PC-3 (cell line): ENCODE measurements around the gene UBE2F. TPM values are rescaled to one million over a fixed set of nuclear protein-coding genes. Genes with fewer than 3 reads are reported as not detected.

Experiments
- ATAC-seq: fragments of 200-7000 bp; cut with Tn5 transposase; 2 replicates; pipeline ENCODE4 v1.9.1; 2020; ENCODE audit warnings: mild to moderate bottlenecking, moderate library complexity
- BruUV-seq: library from RNA; stranded (reverse); fragments of 400-500 nt; replicated peaks from 2 replicates; lab custom pipeline; 2021; lab: Mats Ljungman, UMichigan
- CTCF ChIA-PET: fragments of 300-600 bp; sonication (Branson Sonifier 250); formaldehyde crosslinking; loops from one replicate; lab custom pipeline; 2022; ENCODE audit warnings: antibody characterized with exemption; lab: Charles Lee
- POLR2A ChIA-PET: fragments of 300-600 bp; sonication (Branson Sonifier 250); formaldehyde crosslinking; loops from one replicate; lab custom pipeline; 2022; ENCODE audit warnings: antibody characterized with exemption; ENCODE audit not compliant: unreplicated experiment; lab: Charles Lee
- DNase-seq: peaks from one replicate; pipeline ENCODE4 v3.0.0-alpha.2; 2015
- H2AFZ ChIP-seq: fragments of 300-600 bp; sonication (generic); 2 replicates; pipeline ENCODE4 v1.6.0; 2016; ENCODE audit warnings: antibody characterized with exemption, low read length
- H3F3A ChIP-seq: fragments of 300-600 bp; sonication (generic); one replicate; pipeline ENCODE4 v1.6.0; 2017; ENCODE audit warnings: antibody characterized with exemption, low read length, control low read depth, mild to moderate bottlenecking; ENCODE audit not compliant: unreplicated experiment
- H3K27ac ChIP-seq: fragments of 300-600 bp; sonication (generic); 2 replicates; pipeline ENCODE4 v1.5.1; 2016; ENCODE audit warnings: mild to moderate bottlenecking, low read length
- H3K27me3 ChIP-seq: fragments of 300-600 bp; sonication (generic); 2 replicates; pipeline ENCODE4 v1.6.1; 2016; ENCODE audit warnings: low read length, mixed read lengths
- H3K36me3 ChIP-seq: fragments of 300-600 bp; sonication (generic); 2 replicates; pipeline ENCODE4 v1.6.1; 2016; ENCODE audit warnings: low read depth, mixed run types, low read length, mixed read lengths
- H3K4me1 ChIP-seq: fragments of 300-600 bp; sonication (generic); 2 replicates; pipeline ENCODE4 v1.5.1; 2016; ENCODE audit warnings: low read length; ENCODE audit not compliant: insufficient read depth
- H3K4me2 ChIP-seq: fragments of 300-600 bp; sonication (generic); 2 replicates; pipeline ENCODE4 v1.6.0; 2016; ENCODE audit warnings: low read length
- H3K4me3 ChIP-seq: fragments of 300-600 bp; sonication (generic); 2 replicates; pipeline ENCODE4 v1.5.1; 2016; ENCODE audit warnings: mild to moderate bottlenecking, low read length, mixed read lengths
- H3K79me2 ChIP-seq: fragments of 300-600 bp; sonication (generic); 2 replicates; pipeline ENCODE4 v1.6.1; 2017; ENCODE audit warnings: low read length, mixed read lengths
- H3K9ac ChIP-seq: fragments of 300-600 bp; sonication (generic); 2 replicates; pipeline ENCODE4 v1.6.0; 2016; ENCODE audit warnings: mild to moderate bottlenecking, low read length
- H3K9me2 ChIP-seq: fragments of 300-600 bp; sonication (generic); replicated peaks from 2 replicates; pipeline ENCODE4 v1.6.1; 2016; ENCODE audit warnings: mixed run types, low read length, mixed read lengths
- H3K9me3 ChIP-seq: fragments of 300-600 bp; sonication (generic); 2 replicates; pipeline ENCODE4 v1.6.1; 2016; ENCODE audit warnings: low read length, mixed read lengths
- H4K20me1 ChIP-seq: fragments of 300-600 bp; sonication (generic); 2 replicates; pipeline ENCODE4 v1.6.1; 2016; ENCODE audit warnings: low read length, mixed read lengths
- CTCF ChIP-seq: fragments of 300-600 bp; sonication (generic); conservative IDR thresholded peaks from 2 replicates; pipeline ENCODE4 v1.5.1; 2017; ENCODE audit warnings: antibody characterized with exemption, low read depth, mild to moderate bottlenecking, low read length
- EZH2 ChIP-seq: fragments of 300-600 bp; sonication (generic); IDR thresholded peaks from one replicate; pipeline ENCODE4 v1.6.1; 2017; ENCODE audit warnings: antibody characterized with exemption, mild to moderate bottlenecking, low read length; ENCODE audit not compliant: unreplicated experiment
- EZH2phosphoT487 ChIP-seq: fragments of 300-600 bp; sonication (generic); IDR thresholded peaks from 2 replicates; pipeline ENCODE4 v1.6.1; 2018; ENCODE audit warnings: mild to moderate bottlenecking, antibody characterized with exemption, low read length, borderline replicate concordance
- intact Hi-C: fragments of 100-400 bp; cut with micrococcal nuclease; formaldehyde crosslinking; loops from 2 replicates; pipeline ENCODE4 v1.9.0; 2023
- total RNA-seq: library from RNA; depleted of rRNA; stranded (reverse); fragments of >200 nt; gene quantifications from 2 replicates; pipeline ENCODE4 v1.2.3, GENCODE V29; 2014

The UBE2F gene
- total RNA-seq, 1 experiment from 2014 or later, result 57.8 TPM

GRCh38 chr2:238027058-238027457 is 60.2 kb downstream of the UBE2F start:
- peaks cover 11% of the 10 kb centered on the region; the same call in 1 of the 2 replicates for H3K36me3 ChIP-seq
- no peaks in the 10 kb centered on the region for H3K27me3 ChIP-seq
- H3K27ac ChIP-seq, result no peak overlapping the region
- H2AFZ ChIP-seq, result no peak overlapping the region
- intact Hi-C loops, result no loop called here
- no peaks in the 10 kb centered on the region for H3K9me3 ChIP-seq
- H3K4me1 ChIP-seq, result no peaks in the 10 kb centered on the region
- TF ChIP-seq EZH2phosphoT487 (no peak), CTCF (no peak)
- no peaks in the 10 kb centered on the region for H3K9me2 ChIP-seq
- ChIA-PET CTCF (no interaction called here), POLR2A (no interaction called here)
- no TSS peak for BruUV-seq
- H3F3A ChIP-seq, result no peaks in the 10 kb centered on the region
- H3K4me3 ChIP-seq, result no peak overlapping the region
- no peaks in the 10 kb centered on the region for H4K20me1 ChIP-seq
- no peak overlapping the region for H3K4me2 ChIP-seq
- no peak overlapping the region for H3K9ac ChIP-seq
- ATAC-seq (no peak), DNase-seq (no peak)
- no peaks in the 10 kb centered on the region for H3K79me2 ChIP-seq

- ChIA-PET POLR2A (no interaction called here), CTCF (no interaction called here)
- Histone ChIP-seq H3K36me3 (peaks cover 11% of the 10 kb centered on the region; the same call in 1 of the 2 replicates), H3K4me3 (no peak overlapping the region), H3K4me1 (no peaks in the 10 kb centered on the region), H3K4me2 (no peak overlapping the region), H3K9me3 (no peaks in the 10 kb centered on the region), H3K27me3 (no peaks in the 10 kb centered on the region), H2AFZ (no peak overlapping the region), H3K27ac (no peak overlapping the region), H3K9me2 (no peaks in the 10 kb centered on the region), H4K20me1 (no peaks in the 10 kb centered on the region), H3K9ac (no peak overlapping the region), H3K79me2 (no peaks in the 10 kb centered on the region), H3F3A (no peaks in the 10 kb centered on the region)
- no TSS peak for BruUV-seq
- TF ChIP-seq EZH2 (no peak), EZH2phosphoT487 (no peak), CTCF (no peak)
- intact Hi-C loops, result no loop called here
- DNase-seq (no peak), ATAC-seq (no peak)
Measured at GRCh38 chr2:238027591-238028415, 61.0 kb downstream of the UBE2F start.

GRCh38 chr2:238029853-238030252 is 63.0 kb downstream of the UBE2F start:
- Histone ChIP-seq H3K4me1 (no peaks in the 10 kb centered on the region), H3K79me2 (no peaks in the 10 kb centered on the region), H2AFZ (no peak overlapping the region), H3F3A (no peaks in the 10 kb centered on the region), H3K27ac (no peak overlapping the region), H3K9me2 (no peaks in the 10 kb centered on the region), H4K20me1 (no peaks in the 10 kb centered on the region), H3K4me3 (no peak overlapping the region), H3K9ac (no peak overlapping the region), H3K36me3 (peaks cover 11% of the 10 kb centered on the region; the same call in 1 of the 2 replicates), H3K27me3 (no peaks in the 10 kb centered on the region), H3K4me2 (no peak overlapping the region), H3K9me3 (no peaks in the 10 kb centered on the region)
- ChIA-PET POLR2A (no interaction called here), CTCF (no interaction called here)
- intact Hi-C loops, result no loop called here
- no peak for ATAC-seq
- no peak for DNase-seq
- TF ChIP-seq CTCF (no peak), EZH2phosphoT487 (no peak)
- no TSS peak for BruUV-seq
